ENCODE data around the gene MBTD1.

DNA sequence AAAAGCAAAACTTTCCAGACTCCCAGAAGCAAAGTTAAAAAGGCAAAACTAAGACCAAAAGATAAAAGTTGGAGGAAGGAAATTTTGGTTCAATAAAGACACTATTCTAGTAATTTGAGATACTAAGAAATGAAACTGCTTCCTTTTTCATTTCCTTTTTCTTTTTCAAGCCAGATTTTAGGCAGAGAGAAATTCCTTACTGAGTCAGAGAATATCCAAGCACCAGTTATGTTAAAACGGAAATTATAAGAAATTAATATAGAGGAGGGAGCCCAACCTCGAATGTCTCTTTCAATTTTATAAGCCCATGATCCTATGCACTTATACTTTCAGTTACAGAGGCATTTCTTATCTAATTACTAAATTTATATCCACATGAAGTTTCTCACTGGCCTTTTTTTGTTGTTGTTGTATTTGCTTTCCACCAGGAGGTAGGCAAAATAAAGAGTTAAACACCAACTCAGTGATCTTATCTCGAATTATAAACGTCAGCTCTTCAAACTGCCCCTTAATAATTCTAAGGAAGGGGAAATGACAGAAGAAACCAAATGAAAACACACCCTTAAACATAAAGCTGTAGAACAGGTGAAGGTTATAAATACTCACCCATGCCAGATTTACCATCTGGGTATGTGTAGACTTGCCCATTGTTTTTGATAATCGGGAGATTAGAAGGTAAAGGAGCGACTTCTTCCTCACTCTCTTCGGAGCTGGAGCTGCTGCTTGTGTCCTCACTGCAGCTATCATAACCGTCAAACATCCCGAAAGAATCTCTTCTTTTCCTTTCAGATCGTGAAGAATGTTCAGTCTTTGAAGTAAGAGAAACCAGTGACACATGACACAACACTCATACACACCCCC, 35.2 kb downstream of the MBTD1 start:
- no peak for TF ChIP-seq EZH2 (IDR thresholded peaks at IDR 0.05; ENCODE audit: insufficient read depth, poor library complexity, severe bottlenecking)
- TF ChIP-seq EZH2phosphoT487 (IDR thresholded peaks at IDR 0.05; ENCODE audit: insufficient read depth, low read depth), result no peak
